PC-9 (cell line): ENCODE results near the gene HDAC10. TPM values are rescaled to one million over a fixed set of nuclear protein-coding genes. Genes with fewer than 3 reads are reported as not detected.

Source experiments
- BruUV-seq: library from RNA; stranded (reverse); fragments of 400-500 nt; replicated peaks from 2 replicates; lab custom pipeline; 2021; lab: Mats Ljungman, UMichigan
- CTCF ChIA-PET: fragments of 300-600 bp; sonication (Branson Sonifier 250); formaldehyde crosslinking; loops from one replicate; lab custom pipeline; 2022; ENCODE audit warnings: antibody characterized with exemption; lab: Charles Lee
- POLR2A ChIA-PET: fragments of 300-600 bp; sonication (Branson Sonifier 250); formaldehyde crosslinking; loops from one replicate; lab custom pipeline; 2022; ENCODE audit warnings: antibody characterized with exemption; ENCODE audit not compliant: unreplicated experiment; lab: Charles Lee
- DNase-seq, 2 experiments: peaks; one replicate each; pipeline versions ENCODE4 v3.0.0 to v3.0.0-alpha.2; 2015 to 2022; ENCODE audit warnings: mixed read lengths in 1 of 2
- H2AFZ ChIP-seq: fragments of 200-600 bp; sonication (generic); 2 replicates; pipeline ENCODE4 v1.8.1; 2017; ENCODE audit warnings: antibody characterized with exemption
- H3F3A ChIP-seq: fragments of 200-600 bp; sonication (generic); 2 replicates; pipeline ENCODE4 v1.8.1; 2017; ENCODE audit warnings: antibody characterized with exemption, mild to moderate bottlenecking, low read depth; ENCODE audit not compliant: insufficient read depth
- H3K27ac ChIP-seq: fragments of 200-600 bp; sonication (generic); 2 replicates; pipeline ENCODE4 v1.6.1; 2016; ENCODE audit warnings: mixed run types
- H3K27me3 ChIP-seq: fragments of 200-600 bp; sonication (generic); 2 replicates; pipeline ENCODE4 v1.6.1; 2016; ENCODE audit warnings: low read depth, mixed run types; ENCODE audit not compliant: insufficient read depth
- H3K36me3 ChIP-seq: fragments of 200-600 bp; sonication (generic); 2 replicates; pipeline ENCODE4 v1.6.1; 2016; ENCODE audit warnings: low read depth, mixed run types
- H3K4me1 ChIP-seq: fragments of 200-600 bp; sonication (generic); replicated peaks from 2 replicates; pipeline ENCODE4 v1.6.1; 2016; ENCODE audit warnings: mixed run types; ENCODE audit not compliant: insufficient read depth
- H3K4me2 ChIP-seq: fragments of 200-600 bp; sonication (generic); 2 replicates; pipeline ENCODE4 v1.6.1; 2017; ENCODE audit warnings: mixed run types
- H3K4me3 ChIP-seq: fragments of 200-600 bp; sonication (generic); 2 replicates; pipeline ENCODE4 v1.6.1; 2016; ENCODE audit warnings: mixed run types
- H3K79me2 ChIP-seq: fragments of 200-600 bp; sonication (generic); 2 replicates; pipeline ENCODE4 v1.6.1; 2017; ENCODE audit warnings: low read depth, mixed run types
- H3K9me2 ChIP-seq: fragments of 200-600 bp; sonication (generic); 2 replicates; pipeline ENCODE4 v1.8.1; 2017; ENCODE audit warnings: mild to moderate bottlenecking; ENCODE audit not compliant: insufficient read depth
- H3K9me3 ChIP-seq: fragments of 200-600 bp; sonication (generic); 2 replicates; pipeline ENCODE4 v1.8.1; 2016; ENCODE audit warnings: low read depth; ENCODE audit not compliant: insufficient read depth
- H4K20me1 ChIP-seq: fragments of 200-600 bp; sonication (generic); 2 replicates; pipeline ENCODE4 v1.8.1; 2017; ENCODE audit not compliant: insufficient read depth
- EZH2 ChIP-seq: fragments of 200-600 bp; sonication (generic); IDR thresholded peaks from 2 replicates; pipeline ENCODE4 v1.8.0; 2017; ENCODE audit warnings: antibody characterized with exemption, low read depth
- intact Hi-C: fragments of 100-400 bp; cut with micrococcal nuclease; formaldehyde crosslinking; loops from one replicate; pipeline ENCODE4 v1.10.0; 2022; ENCODE audit not compliant: unreplicated experiment
- total RNA-seq: library from RNA; stranded (reverse); gene quantifications from 2 replicates; pipeline ENCODE4 v1.2.3, GENCODE V29; 2021
- TF ChIP-seq, protein P1 (sequence below): fragments of 200-600 bp; sonication (generic); conservative IDR thresholded peaks from 2 replicates; pipeline ENCODE4 v1.6.1; 2017; ENCODE audit warnings: mixed run types, antibody characterized with exemption, mild to moderate bottlenecking, moderate library complexity

HDAC10 gene
- total RNA-seq, 1 experiment from 2014 or later = 80.5 TPM

- Histone ChIP-seq H3K27me3 (no peaks in the 10 kb centered on the region), H3K9me3 (no peaks in the 10 kb centered on the region), H2AFZ (no peak overlapping the region), H3K79me2 (peaks cover 11% of the 10 kb centered on the region), H4K20me1 (no peaks in the 10 kb centered on the region; the same call in 1 of the 2 replicates), H3F3A (peaks cover 23% of the 10 kb centered on the region), H3K36me3 (no peaks in the 10 kb centered on the region), H3K4me1 (peaks cover 43% of the 10 kb centered on the region), H3K4me3 (no peak overlapping the region), H3K4me2 (no peak overlapping the region), H3K27ac (no peak overlapping the region), H3K9me2 (no peaks in the 10 kb centered on the region)
- no TSS peak for BruUV-seq
- intact Hi-C loops = no loop called here
- TF ChIP-seq EZH2 = no peak
- TF ChIP-seq, protein P1, sequence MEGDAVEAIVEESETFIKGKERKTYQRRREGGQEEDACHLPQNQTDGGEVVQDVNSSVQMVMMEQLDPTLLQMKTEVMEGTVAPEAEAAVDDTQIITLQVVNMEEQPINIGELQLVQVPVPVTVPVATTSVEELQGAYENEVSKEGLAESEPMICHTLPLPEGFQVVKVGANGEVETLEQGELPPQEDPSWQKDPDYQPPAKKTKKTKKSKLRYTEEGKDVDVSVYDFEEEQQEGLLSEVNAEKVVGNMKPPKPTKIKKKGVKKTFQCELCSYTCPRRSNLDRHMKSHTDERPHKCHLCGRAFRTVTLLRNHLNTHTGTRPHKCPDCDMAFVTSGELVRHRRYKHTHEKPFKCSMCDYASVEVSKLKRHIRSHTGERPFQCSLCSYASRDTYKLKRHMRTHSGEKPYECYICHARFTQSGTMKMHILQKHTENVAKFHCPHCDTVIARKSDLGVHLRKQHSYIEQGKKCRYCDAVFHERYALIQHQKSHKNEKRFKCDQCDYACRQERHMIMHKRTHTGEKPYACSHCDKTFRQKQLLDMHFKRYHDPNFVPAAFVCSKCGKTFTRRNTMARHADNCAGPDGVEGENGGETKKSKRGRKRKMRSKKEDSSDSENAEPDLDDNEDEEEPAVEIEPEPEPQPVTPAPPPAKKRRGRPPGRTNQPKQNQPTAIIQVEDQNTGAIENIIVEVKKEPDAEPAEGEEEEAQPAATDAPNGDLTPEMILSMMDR = no peak
- CTCF ChIA-PET = no interaction called here
- no peak for DNase-seq
- POLR2A ChIA-PET = no interaction called here
Observed at GRCh38 chr22:50264104-50264745, 13.2 kb upstream of the HDAC10 start.

GRCh38 chr22:50262973-50263617, 12.0 kb upstream of the HDAC10 start:
- intact Hi-C loops = no loop called here
- no peak overlapping the region for H2AFZ ChIP-seq
- 0 out of 2 replicates have a peak overlapping the region, but pooled peaks have one; percentile 62 for H3K4me3 ChIP-seq
- no peak for DNase-seq
- peaks cover 19% of the 10 kb centered on the region for H3F3A ChIP-seq
- H3K27me3 ChIP-seq = no peaks in the 10 kb centered on the region
- peak overlapping the region; percentile 33 for H3K27ac ChIP-seq
- peak overlapping the region; percentile 92 for H3K4me2 ChIP-seq
- H3K79me2 ChIP-seq = peaks cover 22% of the 10 kb centered on the region
- H4K20me1 ChIP-seq = no peaks in the 10 kb centered on the region; the same call in none of the 2 replicates
- no peaks in the 10 kb centered on the region for H3K9me2 ChIP-seq
- peaks cover 32% of the 10 kb centered on the region for H3K4me1 ChIP-seq
- no peaks in the 10 kb centered on the region for H3K9me3 ChIP-seq
- no peaks in the 10 kb centered on the region for H3K36me3 ChIP-seq
- TF ChIP-seq, protein P1 = no peak
- no peak for TF ChIP-seq EZH2
- ChIA-PET CTCF (interaction anchor here (0.5 to 1.0 kb wide), 3 partner anchors 11 to 495 kb away, joined by 3 to 5 read pairs (median 4); no protein-coding TSS in a partner anchor), POLR2A (interaction anchor here (0.6 kb wide), 2 partner anchors 17 to 51 kb away, joined by 3 read pairs; no protein-coding TSS in a partner anchor)
- BruUV-seq = TSS peak; percentile 39

DNA sequence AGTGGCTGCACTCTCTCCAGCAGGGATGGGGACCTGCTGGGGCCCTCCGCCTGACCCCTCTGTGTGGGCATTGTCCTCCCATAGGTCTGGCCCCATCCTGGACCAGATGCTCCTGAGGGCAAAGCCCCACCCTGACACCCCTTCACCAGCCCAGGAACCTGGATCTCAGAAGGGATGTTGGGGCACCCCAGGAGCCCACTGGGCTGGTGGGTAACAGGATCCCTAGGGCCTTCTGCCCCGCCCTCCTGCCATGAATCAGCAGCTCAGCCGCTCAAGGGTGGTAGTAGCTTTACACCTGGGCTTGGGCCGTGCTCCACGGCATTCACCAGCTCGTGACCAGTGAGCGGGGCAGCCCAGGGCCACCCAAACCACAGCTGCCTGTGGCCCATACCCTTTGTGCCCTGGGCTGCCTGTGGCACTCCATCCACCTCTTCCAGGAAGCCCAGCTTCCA, 11.4 kb upstream of the HDAC10 start:
- POLR2A ChIA-PET = interaction anchor here (0.6 kb wide), 2 partner anchors 17 to 52 kb away, joined by 3 read pairs; no protein-coding TSS in a partner anchor
- no peak for TF ChIP-seq EZH2
- TF ChIP-seq, protein P1 = no peak
- BruUV-seq = no TSS peak
- Histone ChIP-seq H2AFZ (no peak overlapping the region), H3K4me3 (peak overlapping the region; percentile 62; the same call in 1 of the 2 replicates), H3K4me1 (peaks cover 30% of the 10 kb centered on the region), H3K79me2 (peaks cover 23% of the 10 kb centered on the region), H3K4me2 (peak overlapping the region; percentile 92), H3K27ac (peak overlapping the region; percentile 33), H3F3A (peaks cover 22% of the 10 kb centered on the region), H3K36me3 (no peaks in the 10 kb centered on the region), H3K27me3 (no peaks in the 10 kb centered on the region), H3K9me3 (no peaks in the 10 kb centered on the region), H4K20me1 (no peaks in the 10 kb centered on the region; the same call in none of the 2 replicates), H3K9me2 (no peaks in the 10 kb centered on the region)
- intact Hi-C loops = no loop called here
- CTCF ChIA-PET = interaction anchor here (0.5 to 1.0 kb wide), 3 partner anchors 10 to 494 kb away, joined by 3 to 5 read pairs (median 4); no protein-coding TSS in a partner anchor
- DNase-seq = peak; percentile 67 to 70
